Transverse colon (tissue), 3 donors: ENCODE data around the gene CCS.

Experiments
- EP300 ChIP-seq: sonication (generic); formaldehyde crosslinking; IDR thresholded peaks from one replicate; pipeline ENCODE4 v1.6.1; 2017; ENCODE audit warnings: antibody characterized with exemption, low read depth
- POLR2A ChIP-seq: fragments of 450-650 bp; IDR thresholded peaks from one replicate; pipeline ENCODE4 v1.6.1; 2016; ENCODE audit warnings: antibody characterized with exemption, mild to moderate bottlenecking, moderate library complexity
- POLR2AphosphoS5 ChIP-seq, 3 donors: sonication (generic); formaldehyde crosslinking; IDR thresholded peaks; one replicate each; pipeline ENCODE4 v1.6.1; 2016; ENCODE audit warnings: antibody characterized with exemption in 3 of 3

- TF ChIP-seq POLR2A (no peak), POLR2AphosphoS5 (IDR thresholded peaks at IDR 0.05) (no peak), EP300 (no peak)
These were observed 56.9 kb downstream of the CCS start for GRCh38 chr11:66649903-66650302.
